Activated naive CD4-positive, alpha-beta T cell treated with anti-CD3 and anti-CD28 coated beads for 36 hours (primary cell): ENCODE measurements around the gene GRIK3. TPM values are rescaled to one million over a fixed set of nuclear protein-coding genes. Genes with fewer than 3 reads are reported as not detected.

Source experiments
- CTCF ChIA-PET: fragments of 350-600 bp; sonication (Branson Sonifier 250); formaldehyde crosslinking; loops from one replicate; lab custom pipeline; 2021; ENCODE audit warnings: antibody characterized with exemption; lab: Charles Lee
- DNase-seq: peaks from one replicate; pipeline ENCODE4 v3.0.0-alpha.2; 2020
- H3K27ac Mint-ChIP-seq: one replicate; pipeline ENCODE4 v1.8.0; 2021; ENCODE audit warnings: mild to moderate bottlenecking, mixed read lengths
- H3K27me3 Mint-ChIP-seq: one replicate; pipeline ENCODE4 v1.8.0; 2021; ENCODE audit warnings: low read depth, mixed read lengths
- H3K36me3 Mint-ChIP-seq: one replicate; pipeline ENCODE4 v1.8.0; 2021; ENCODE audit warnings: low read depth, mixed read lengths
- H3K4me1 Mint-ChIP-seq: one replicate; pipeline ENCODE4 v1.8.0; 2021; ENCODE audit warnings: low read depth, mixed read lengths
- H3K4me3 Mint-ChIP-seq: one replicate; pipeline ENCODE4 v1.8.0; 2021; ENCODE audit warnings: mild to moderate bottlenecking, moderate library complexity, mixed read lengths
- H3K9me3 Mint-ChIP-seq: one replicate; pipeline ENCODE4 v1.8.0; 2021; ENCODE audit warnings: mixed read lengths
- intact Hi-C: fragments of 100-400 bp; cut with micrococcal nuclease; formaldehyde crosslinking; loops from one replicate; pipeline ENCODE4 v1.15.1; 2023
- total RNA-seq, 2 experiments: library from RNA; stranded (reverse); gene quantifications; one replicate each; pipeline ENCODE4 v1.2.3, GENCODE V29; 2021

The GRIK3 gene
- total RNA-seq, 2 experiments from 2014 or later: not detected

GRCh38 chr1:36796733-36797132 is 237.6 kb downstream of the GRIK3 start:
- CTCF ChIA-PET: no interaction called here
- intact Hi-C loops: no loop called here
- peaks cover 3% of the 10 kb centered on the region for H3K27me3 Mint-ChIP-seq

DNA sequence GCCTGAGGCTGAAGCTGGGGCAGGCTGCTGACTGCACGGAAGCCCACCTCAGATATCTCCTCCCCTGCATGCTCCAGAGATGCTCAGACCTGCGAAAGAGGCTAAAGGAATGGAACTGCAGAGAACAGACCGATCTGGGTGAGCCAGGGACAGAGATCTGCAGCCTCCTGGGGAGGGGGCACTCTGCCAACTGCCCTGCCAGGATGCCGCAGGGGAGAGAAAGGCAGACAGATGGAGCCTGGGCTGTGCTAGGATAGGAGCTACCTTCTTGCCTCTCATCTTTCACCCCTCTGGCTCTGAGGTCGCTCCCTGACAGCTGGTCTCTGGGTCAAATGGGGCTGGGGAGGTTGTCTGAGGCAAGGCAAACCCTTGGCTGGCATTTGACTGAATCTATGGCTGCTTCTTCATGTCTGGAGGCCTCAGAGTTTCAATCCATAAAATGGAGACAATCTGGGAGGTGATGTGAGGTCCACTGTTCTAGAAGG is 238.2 kb downstream of the GRIK3 start:
- Mint-ChIP-seq H3K36me3 (no peaks in the 10 kb centered on the region), H3K9me3 (no peaks in the 10 kb centered on the region), H3K27ac (no peak overlapping the region), H3K27me3 (peaks cover 3% of the 10 kb centered on the region), H3K4me1 (no peaks in the 10 kb centered on the region), H3K4me3 (no peak overlapping the region)
- DNase-seq: no peak
- intact Hi-C loops: no loop called here
- CTCF ChIA-PET: no interaction called here

More at GRCh38 chr1:36796733-36797132, 237.6 kb downstream of the GRIK3 start:
- H3K27ac Mint-ChIP-seq: no peak overlapping the region
- H3K4me1 Mint-ChIP-seq: no peaks in the 10 kb centered on the region
- no peaks in the 10 kb centered on the region for H3K9me3 Mint-ChIP-seq
- no peak for DNase-seq
- no peaks in the 10 kb centered on the region for H3K36me3 Mint-ChIP-seq
- no peak overlapping the region for H3K4me3 Mint-ChIP-seq

GRCh38 chr1:36794460-36794859 is 239.9 kb downstream of the GRIK3 start:
- peaks cover 3% of the 10 kb centered on the region for H3K27me3 Mint-ChIP-seq
- intact Hi-C loops: no loop called here
- no peak for DNase-seq
- H3K9me3 Mint-ChIP-seq: no peaks in the 10 kb centered on the region
- H3K27ac Mint-ChIP-seq: no peak overlapping the region
- no peaks in the 10 kb centered on the region for H3K4me1 Mint-ChIP-seq
- H3K4me3 Mint-ChIP-seq: no peak overlapping the region
- no peaks in the 10 kb centered on the region for H3K36me3 Mint-ChIP-seq
- CTCF ChIA-PET: no interaction called here

DNA sequence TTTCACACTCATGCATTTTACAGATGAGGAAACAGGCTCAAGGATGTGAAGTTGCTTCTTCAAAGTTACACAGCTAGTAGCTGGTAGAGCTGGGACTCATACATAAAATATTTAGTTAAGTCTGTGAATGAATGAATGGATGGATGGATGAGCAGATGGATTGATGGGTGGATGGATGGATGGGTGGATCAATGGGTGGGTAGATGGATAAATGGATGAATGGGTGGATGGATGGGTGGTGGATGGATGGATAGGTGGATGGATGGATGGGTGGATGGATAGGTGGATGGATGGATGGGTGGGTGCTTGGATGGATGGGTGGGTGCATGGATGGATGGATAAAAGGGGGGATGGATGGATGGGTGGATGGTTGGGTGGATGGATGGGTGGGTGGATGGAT is 240.9 kb downstream of the GRIK3 start:
- H3K27ac Mint-ChIP-seq: no peak overlapping the region
- no peaks in the 10 kb centered on the region for H3K4me1 Mint-ChIP-seq
- no peak for DNase-seq
- H3K36me3 Mint-ChIP-seq: no peaks in the 10 kb centered on the region
- CTCF ChIA-PET: no interaction called here
- H3K4me3 Mint-ChIP-seq: no peak overlapping the region
- intact Hi-C loops: no loop called here
- H3K27me3 Mint-ChIP-seq: peaks cover 3% of the 10 kb centered on the region
- no peaks in the 10 kb centered on the region for H3K9me3 Mint-ChIP-seq

- Mint-ChIP-seq H3K4me3 (no peak overlapping the region), H3K27me3 (peaks cover 6% of the 10 kb centered on the region), H3K4me1 (no peaks in the 10 kb centered on the region), H3K27ac (no peak overlapping the region), H3K36me3 (no peaks in the 10 kb centered on the region), H3K9me3 (no peaks in the 10 kb centered on the region)
- DNase-seq: no peak
- intact Hi-C loops: no loop called here
- CTCF ChIA-PET: no interaction called here
These were observed 242.0 kb downstream of the GRIK3 start for GRCh38 chr1:36792292-36792691.

DNA sequence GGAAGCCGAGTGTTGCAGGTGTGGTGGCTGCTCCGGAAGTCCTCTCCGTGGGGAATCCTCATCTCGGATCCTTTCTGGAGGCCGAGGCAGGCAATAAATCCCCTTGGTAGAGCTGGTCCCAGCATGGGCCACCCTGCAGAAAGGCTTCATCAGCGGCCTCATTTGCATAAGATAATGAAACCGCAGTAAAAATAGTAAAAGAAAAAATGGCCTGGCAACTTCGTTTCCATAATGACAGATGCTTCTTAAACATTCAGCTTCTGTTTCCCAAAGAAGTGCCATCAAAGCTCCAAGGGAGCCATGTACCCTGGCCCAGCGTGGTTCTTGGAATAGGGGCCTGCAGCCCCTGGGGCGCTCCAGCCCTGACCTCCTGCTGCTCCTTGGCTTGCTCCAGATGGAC is 244.1 kb downstream of the GRIK3 start:
- no peak overlapping the region for H3K27ac Mint-ChIP-seq
- H3K4me1 Mint-ChIP-seq: no peaks in the 10 kb centered on the region
- no peak overlapping the region for H3K4me3 Mint-ChIP-seq
- H3K27me3 Mint-ChIP-seq: peaks cover 6% of the 10 kb centered on the region
- CTCF ChIA-PET: no interaction called here
- no peak for DNase-seq
- no peaks in the 10 kb centered on the region for H3K9me3 Mint-ChIP-seq
- no peaks in the 10 kb centered on the region for H3K36me3 Mint-ChIP-seq
- intact Hi-C loops: no loop called here

GRCh38 chr1:36789535-36789934 is 244.8 kb downstream of the GRIK3 start:
- no peaks in the 10 kb centered on the region for H3K4me1 Mint-ChIP-seq
- H3K27me3 Mint-ChIP-seq: peaks cover 6% of the 10 kb centered on the region
- no peak for DNase-seq
- H3K4me3 Mint-ChIP-seq: no peak overlapping the region
- H3K36me3 Mint-ChIP-seq: no peaks in the 10 kb centered on the region
- CTCF ChIA-PET: interaction anchor here (1.2 kb wide), 1 partner anchor 47 kb away, joined by 3 read pairs; no protein-coding TSS in a partner anchor
- no peak overlapping the region for H3K27ac Mint-ChIP-seq
- intact Hi-C loops: no loop called here
- H3K9me3 Mint-ChIP-seq: no peaks in the 10 kb centered on the region

DNA sequence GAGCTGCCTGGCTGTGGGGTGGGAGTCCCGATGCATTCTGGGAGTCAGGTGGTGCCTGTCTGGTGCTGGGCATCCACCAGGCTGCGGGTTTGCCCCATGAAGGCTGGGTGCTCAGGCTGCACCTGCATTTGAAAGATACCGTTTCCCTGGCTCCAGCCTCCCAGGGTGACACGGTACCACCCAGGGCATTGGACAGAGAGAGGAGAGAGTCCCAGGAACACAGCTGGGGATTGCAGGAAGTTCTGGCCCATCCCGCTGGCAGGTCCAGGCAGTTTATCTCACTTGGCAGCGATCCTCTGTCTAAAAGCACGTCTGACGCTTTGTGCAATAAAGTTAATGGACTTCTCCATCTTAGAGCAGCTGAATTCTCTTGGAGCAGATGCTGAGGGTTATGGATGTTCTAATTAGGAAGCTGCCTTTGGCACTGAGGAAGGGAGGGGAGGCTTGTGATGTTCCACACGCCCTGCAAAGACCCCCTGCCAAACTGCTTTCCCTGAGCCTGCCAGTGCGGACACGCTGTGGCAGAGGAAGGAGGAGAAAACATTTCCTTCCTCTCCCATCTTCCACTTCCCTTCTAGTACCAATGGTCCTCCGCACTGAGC is 246.9 kb downstream of the GRIK3 start:
- H3K27me3 Mint-ChIP-seq: peaks cover 6% of the 10 kb centered on the region
- H3K4me1 Mint-ChIP-seq: no peaks in the 10 kb centered on the region
- no peak overlapping the region for H3K27ac Mint-ChIP-seq
- H3K36me3 Mint-ChIP-seq: no peaks in the 10 kb centered on the region
- no peak overlapping the region for H3K4me3 Mint-ChIP-seq
- CTCF ChIA-PET: no interaction called here
- H3K9me3 Mint-ChIP-seq: no peaks in the 10 kb centered on the region
- intact Hi-C loops: no loop called here
- DNase-seq: no peak

DNA sequence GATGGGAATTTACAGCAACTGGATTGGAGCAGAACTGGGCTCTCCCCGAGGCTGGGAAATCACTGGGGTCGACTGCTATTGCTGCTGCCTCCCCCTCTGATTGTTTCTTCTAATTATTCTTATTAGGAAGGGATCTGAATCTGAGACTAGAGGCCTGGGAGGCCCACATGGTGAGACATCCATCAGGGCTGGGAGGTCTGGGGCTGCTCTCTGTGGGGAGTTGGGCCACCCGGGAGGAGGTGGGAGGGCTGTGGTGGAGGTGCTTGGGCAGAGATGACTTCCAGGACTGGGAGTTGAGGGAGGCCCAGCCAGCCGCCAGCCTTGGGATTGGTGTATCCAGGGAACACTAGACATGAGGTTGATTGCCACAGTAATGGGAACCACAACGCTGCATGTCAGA is 247.9 kb downstream of the GRIK3 start:
- intact Hi-C loops: no loop called here
- CTCF ChIA-PET: no interaction called here
- Mint-ChIP-seq H3K36me3 (no peaks in the 10 kb centered on the region), H3K9me3 (no peaks in the 10 kb centered on the region), H3K4me3 (no peak overlapping the region), H3K4me1 (no peaks in the 10 kb centered on the region), H3K27me3 (peaks cover 3% of the 10 kb centered on the region), H3K27ac (no peak overlapping the region)
- DNase-seq: no peak

- Mint-ChIP-seq H3K9me3 (no peaks in the 10 kb centered on the region), H3K27me3 (peaks cover 3% of the 10 kb centered on the region), H3K36me3 (no peaks in the 10 kb centered on the region), H3K4me3 (no peak overlapping the region), H3K4me1 (no peaks in the 10 kb centered on the region), H3K27ac (no peak overlapping the region)
- no peak for DNase-seq
- CTCF ChIA-PET: no interaction called here
- intact Hi-C loops: no loop called here
These were observed 250.0 kb downstream of the GRIK3 start for GRCh38 chr1:36784147-36784859.

GRCh38 chr1:36783475-36783874 is 250.8 kb downstream of the GRIK3 start:
- H3K4me1 Mint-ChIP-seq: no peaks in the 10 kb centered on the region
- H3K36me3 Mint-ChIP-seq: no peaks in the 10 kb centered on the region
- H3K9me3 Mint-ChIP-seq: no peaks in the 10 kb centered on the region
- CTCF ChIA-PET: no interaction called here
- intact Hi-C loops: no loop called here
- no peak for DNase-seq
- no peak overlapping the region for H3K27ac Mint-ChIP-seq
- no peak overlapping the region for H3K4me3 Mint-ChIP-seq
- H3K27me3 Mint-ChIP-seq: peaks cover 3% of the 10 kb centered on the region

DNA sequence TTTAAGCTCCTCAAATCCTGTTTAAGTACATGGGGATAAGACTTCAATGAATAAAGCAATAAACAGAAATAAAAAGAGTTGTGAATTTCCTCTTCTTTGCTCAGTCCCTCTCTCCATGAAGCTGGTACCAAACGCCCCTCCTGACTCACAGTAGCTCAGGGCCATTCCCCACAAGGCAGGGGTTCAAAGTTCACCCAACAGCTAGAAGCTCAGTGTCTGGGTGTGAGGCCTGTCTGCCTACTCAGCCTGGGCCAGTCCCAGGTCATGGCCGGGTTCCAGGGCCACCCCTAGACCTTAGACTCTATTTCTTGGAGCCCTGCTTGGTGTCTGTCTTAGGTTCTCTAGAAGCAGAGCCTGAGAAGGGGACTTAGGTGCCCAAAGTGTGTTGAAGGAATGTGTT is 251.5 kb downstream of the GRIK3 start:
- intact Hi-C loops: no loop called here
- no peak overlapping the region for H3K27ac Mint-ChIP-seq
- H3K9me3 Mint-ChIP-seq: no peaks in the 10 kb centered on the region
- no peaks in the 10 kb centered on the region for H3K4me1 Mint-ChIP-seq
- no peak overlapping the region for H3K4me3 Mint-ChIP-seq
- CTCF ChIA-PET: no interaction called here
- no peak for DNase-seq
- no peaks in the 10 kb centered on the region for H3K36me3 Mint-ChIP-seq
- peaks cover 1% of the 10 kb centered on the region for H3K27me3 Mint-ChIP-seq

- intact Hi-C loops: no loop called here
These were observed 252.2 kb downstream of the GRIK3 start for GRCh38 chr1:36782085-36782484.

More at GRCh38 chr1:36782085-36782484, 252.2 kb downstream of the GRIK3 start:
- no peaks in the 10 kb centered on the region for H3K4me1 Mint-ChIP-seq
- no peak overlapping the region for H3K27ac Mint-ChIP-seq
- H3K4me3 Mint-ChIP-seq: no peak overlapping the region
- no peaks in the 10 kb centered on the region for H3K9me3 Mint-ChIP-seq
- no peaks in the 10 kb centered on the region for H3K27me3 Mint-ChIP-seq
- DNase-seq: no peak
- CTCF ChIA-PET: no interaction called here
- no peaks in the 10 kb centered on the region for H3K36me3 Mint-ChIP-seq
